Thoracic aorta (tissue), 2 donors: Measurements from ENCODE around the gene C1D. TPM values are rescaled to one million over a fixed set of nuclear protein-coding genes. Genes with fewer than 3 reads are reported as not detected.

ENCODE experiments used
- ATAC-seq: fragments of 150-250 bp; one replicate; pipeline ENCODE4 v1.8.0; 2017; ENCODE audit warnings: low read depth; ENCODE audit not compliant: insufficient number of reproducible peaks, low FRiP score
- DNase-seq: peaks from one replicate; pipeline ENCODE4 v3.0.0-alpha.2; 2020; ENCODE audit warnings: low spot score
- H3K27ac ChIP-seq, 2 donors: fragments of 200-600 bp; sonication (generic); 1 replicate in 1 of 2; 2 replicates in 1 of 2; pipeline ENCODE4 v1.5.1; 2016; ENCODE audit warnings: mild to moderate bottlenecking in 2 of 2, moderate library complexity in 2 of 2
- H3K27me3 ChIP-seq: fragments of 200-600 bp; sonication (generic); replicated peaks from 2 replicates; pipeline ENCODE4 v1.6.0; 2016; ENCODE audit warnings: mild to moderate bottlenecking; ENCODE audit not compliant: insufficient read depth
- H3K36me3 ChIP-seq: fragments of 200-600 bp; sonication (generic); one replicate; pipeline ENCODE4 v1.5.1; 2016
- H3K4me1 ChIP-seq, 2 donors: fragments of 200-600 bp; sonication (generic); 1 replicate in 1 of 2; 2 replicates in 1 of 2; pipeline versions ENCODE4 v1.5.1 to v1.6.0; 2016; ENCODE audit warnings: low read depth in 2 of 2, mild to moderate bottlenecking in 1 of 2; ENCODE audit not compliant: control insufficient read depth in 1 of 2
- H3K4me3 ChIP-seq: fragments of 200-600 bp; sonication (generic); 2 replicates; pipeline ENCODE4 v1.5.1; 2016; ENCODE audit warnings: mild to moderate bottlenecking
- H3K9me3 ChIP-seq: fragments of 200-600 bp; sonication (generic); 2 replicates; pipeline ENCODE4 v1.5.1; 2016
- total RNA-seq, 2 donors: library from RNA; depleted of rRNA; stranded (reverse); fragments of >200 nt; gene quantifications; one replicate each; pipeline versions ENCODE4 v1.1.0 to v1.2.3, GENCODE V29; 2016
- TF ChIP-seq, protein P1 (sequence below): fragments of 200-600 bp; sonication (generic); IDR thresholded peaks from one replicate; pipeline ENCODE4 v1.5.1; 2019; ENCODE audit warnings: antibody characterized with exemption

The C1D gene
- total RNA-seq, 2 donors from 2014 or later = 11.9 to 12.1 TPM

DNA sequence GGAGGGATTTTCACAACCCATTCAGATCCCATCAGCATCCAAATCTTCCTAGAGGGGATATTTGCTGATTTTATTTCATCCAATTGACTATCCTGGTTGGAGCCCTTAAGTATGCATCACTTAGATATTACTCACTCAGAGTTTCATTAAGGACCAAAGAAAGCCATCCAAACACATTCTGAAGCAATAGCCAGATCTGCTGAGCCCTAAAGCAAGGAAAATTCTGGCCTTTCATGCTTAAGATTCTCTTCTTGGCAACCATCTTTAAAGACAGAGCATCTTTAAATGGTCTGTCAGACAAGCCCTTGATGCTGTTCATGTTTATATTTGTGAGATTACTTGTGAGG lies 40.9 kb upstream of the C1D start:
- no peaks in the 10 kb centered on the region for H3K27me3 ChIP-seq
- H3K36me3 ChIP-seq = no peaks in the 10 kb centered on the region
- H3K4me3 ChIP-seq = no peak overlapping the region
- DNase-seq (no peak), ATAC-seq (no peak)
- no peaks in the 10 kb centered on the region for H3K4me1 ChIP-seq
- H3K27ac ChIP-seq = no peak overlapping the region
- TF ChIP-seq, protein P1, sequence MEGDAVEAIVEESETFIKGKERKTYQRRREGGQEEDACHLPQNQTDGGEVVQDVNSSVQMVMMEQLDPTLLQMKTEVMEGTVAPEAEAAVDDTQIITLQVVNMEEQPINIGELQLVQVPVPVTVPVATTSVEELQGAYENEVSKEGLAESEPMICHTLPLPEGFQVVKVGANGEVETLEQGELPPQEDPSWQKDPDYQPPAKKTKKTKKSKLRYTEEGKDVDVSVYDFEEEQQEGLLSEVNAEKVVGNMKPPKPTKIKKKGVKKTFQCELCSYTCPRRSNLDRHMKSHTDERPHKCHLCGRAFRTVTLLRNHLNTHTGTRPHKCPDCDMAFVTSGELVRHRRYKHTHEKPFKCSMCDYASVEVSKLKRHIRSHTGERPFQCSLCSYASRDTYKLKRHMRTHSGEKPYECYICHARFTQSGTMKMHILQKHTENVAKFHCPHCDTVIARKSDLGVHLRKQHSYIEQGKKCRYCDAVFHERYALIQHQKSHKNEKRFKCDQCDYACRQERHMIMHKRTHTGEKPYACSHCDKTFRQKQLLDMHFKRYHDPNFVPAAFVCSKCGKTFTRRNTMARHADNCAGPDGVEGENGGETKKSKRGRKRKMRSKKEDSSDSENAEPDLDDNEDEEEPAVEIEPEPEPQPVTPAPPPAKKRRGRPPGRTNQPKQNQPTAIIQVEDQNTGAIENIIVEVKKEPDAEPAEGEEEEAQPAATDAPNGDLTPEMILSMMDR = no peak
- H3K9me3 ChIP-seq = no peaks in the 10 kb centered on the region

DNA sequence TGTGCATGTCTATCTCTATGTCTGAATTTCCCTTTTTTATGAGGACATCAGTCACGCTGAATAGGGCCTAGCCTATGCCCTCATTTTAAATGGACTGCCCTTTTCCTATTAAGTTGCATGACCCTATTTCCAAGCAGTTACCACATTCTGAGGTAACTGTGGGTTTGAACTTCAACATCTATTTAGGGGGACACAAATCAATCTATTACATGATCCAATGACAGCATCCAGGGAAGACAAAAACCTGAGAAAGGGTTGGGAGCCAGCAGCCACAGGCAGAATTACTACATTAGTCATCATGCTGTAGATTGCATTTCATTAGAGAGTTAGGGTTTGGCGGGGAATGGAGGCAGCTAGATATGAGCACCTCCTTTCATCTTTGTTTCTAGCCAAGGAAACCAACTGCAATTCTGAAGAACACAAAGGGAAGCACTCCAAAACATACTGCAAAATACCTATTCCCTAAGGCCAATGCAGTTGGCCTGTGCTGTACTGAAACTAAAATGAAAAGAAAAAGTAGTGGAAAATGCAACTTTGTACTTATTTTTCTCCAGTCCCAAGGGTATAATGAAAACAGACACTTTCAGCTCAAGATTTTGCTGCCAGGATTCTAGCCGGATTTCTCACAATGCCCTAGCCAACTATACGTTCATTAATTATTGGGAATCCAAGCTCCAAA lies 40.4 kb upstream of the C1D start:
- TF ChIP-seq, protein P1 = no peak
- no peaks in the 10 kb centered on the region for H3K9me3 ChIP-seq
- DNase-seq (no peak), ATAC-seq (no peak)
- H3K36me3 ChIP-seq = no peaks in the 10 kb centered on the region
- H3K4me1 ChIP-seq = no peaks in the 10 kb centered on the region
- H3K27ac ChIP-seq = no peak overlapping the region
- no peaks in the 10 kb centered on the region for H3K27me3 ChIP-seq
- H3K4me3 ChIP-seq = no peak overlapping the region

DNA sequence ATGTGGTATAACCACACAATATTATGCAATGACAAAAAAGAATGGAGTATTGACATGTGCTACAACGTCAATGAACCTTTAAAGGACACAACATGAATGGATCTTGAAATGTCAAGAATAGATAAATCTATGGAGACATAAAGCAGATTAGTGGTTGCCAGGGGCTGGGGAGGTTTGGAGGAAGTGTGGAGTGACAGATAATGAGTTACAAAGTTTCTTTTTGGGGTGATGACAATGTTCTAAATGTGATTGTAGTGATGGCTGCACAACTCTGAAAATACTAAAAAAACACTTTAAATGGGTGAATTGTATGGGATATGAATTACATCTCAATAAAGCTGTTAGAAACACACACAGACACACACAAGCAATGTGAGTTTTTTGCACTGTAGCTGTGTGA lies 37.4 kb upstream of the C1D start:
- H3K36me3 ChIP-seq = no peaks in the 10 kb centered on the region
- no peaks in the 10 kb centered on the region for H3K9me3 ChIP-seq
- no peak for ATAC-seq

DNA sequence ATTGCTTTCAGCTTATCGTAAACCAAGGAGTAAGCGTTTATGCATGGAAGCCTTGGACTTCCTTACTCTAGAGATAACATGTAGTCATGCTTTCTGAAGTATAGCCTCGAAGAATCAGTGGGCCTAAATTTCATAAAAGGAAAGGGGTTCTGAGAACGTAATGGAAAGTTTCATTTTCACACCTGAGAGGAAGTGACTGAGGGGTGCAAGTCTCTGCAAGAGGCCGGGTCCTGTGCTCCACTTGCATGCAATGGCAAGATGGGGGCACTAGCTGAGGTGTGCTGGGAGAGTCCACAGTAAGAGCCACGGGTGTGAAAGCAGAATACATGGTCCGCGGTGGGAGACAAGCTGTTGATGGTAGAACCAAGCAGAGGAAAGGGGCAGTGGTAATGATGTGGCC lies 36.5 kb upstream of the C1D start:
- TF ChIP-seq, protein P1 = no peak
- H3K4me3 ChIP-seq = no peak overlapping the region
- no peak for ATAC-seq

More for the DNA sequence above, 37.4 kb upstream of the C1D start:
- no peak overlapping the region for H3K27ac ChIP-seq
- TF ChIP-seq, protein P1 = no peak
- no peaks in the 10 kb centered on the region for H3K4me1 ChIP-seq
- no peak for DNase-seq
- H3K4me3 ChIP-seq = no peak overlapping the region
- H3K27me3 ChIP-seq = no peaks in the 10 kb centered on the region

DNA sequence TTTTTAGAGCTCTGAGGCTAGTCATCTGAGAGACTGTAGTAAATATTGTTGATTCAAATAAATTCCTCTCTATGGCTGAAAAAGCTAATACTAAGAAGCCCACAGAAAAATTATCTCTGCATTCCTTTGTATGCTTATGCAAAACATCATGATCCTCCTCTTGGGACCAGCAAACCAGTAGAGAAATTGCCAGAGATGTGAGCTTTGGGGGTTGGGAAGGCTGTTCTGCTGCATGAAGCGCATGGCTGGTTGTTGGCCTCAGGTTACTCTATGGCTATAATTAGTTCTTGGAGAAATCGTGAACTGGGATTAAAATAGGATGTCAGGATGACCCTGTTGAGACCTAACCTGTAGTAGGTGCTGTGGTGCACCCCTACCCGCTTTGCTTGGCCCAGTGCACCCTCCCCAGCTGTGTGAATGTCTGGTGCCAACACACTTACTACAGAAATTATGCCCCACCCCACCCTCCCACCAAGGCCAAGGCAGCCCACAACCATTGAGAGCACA lies 35.5 kb upstream of the C1D start:
- H3K36me3 ChIP-seq = no peaks in the 10 kb centered on the region
- no peak overlapping the region for H3K27ac ChIP-seq
- DNase-seq (no peak), ATAC-seq (no peak)
- no peaks in the 10 kb centered on the region for H3K27me3 ChIP-seq
- H3K4me3 ChIP-seq = no peak overlapping the region
- TF ChIP-seq, protein P1 = no peak
- no peaks in the 10 kb centered on the region for H3K4me1 ChIP-seq
- H3K9me3 ChIP-seq = no peaks in the 10 kb centered on the region

More for the DNA sequence above, 36.5 kb upstream of the C1D start:
- Histone ChIP-seq H3K9me3 (no peaks in the 10 kb centered on the region), H3K36me3 (no peaks in the 10 kb centered on the region), H3K27ac (no peak overlapping the region), H3K27me3 (no peaks in the 10 kb centered on the region), H3K4me1 (no peaks in the 10 kb centered on the region)
- DNase-seq = no peak
